Endothelial cell of umbilical vein (primary cell): Measurements from ENCODE around the gene GLRA1. TPM values are rescaled to one million over a fixed set of nuclear protein-coding genes. Genes with fewer than 3 reads are reported as not detected.

Experiments used
- BruUV-seq: library from RNA; stranded (reverse); fragments of 400-500 nt; replicated peaks from 2 replicates; lab custom pipeline; 2021; lab: Mats Ljungman, UMichigan
- CTCF ChIA-PET: fragments of 300-600, 350-600 bp; sonication (Branson Sonifier 250); formaldehyde crosslinking; loops from one replicate; lab custom pipeline; 2021; ENCODE audit warnings: antibody characterized with exemption, inconsistent platforms; lab: Charles Lee
- POLR2A ChIA-PET: fragments of 300-600, 350-600 bp; sonication (Branson Sonifier 250); formaldehyde crosslinking; loops from one replicate; lab custom pipeline; 2021; ENCODE audit warnings: antibody characterized with exemption, inconsistent platforms; lab: Charles Lee
- DNase-seq: peaks from one replicate; pipeline ENCODE4 v3.0.0-alpha.2; 2011; ENCODE audit warnings: low read depth, low spot score
- FAIRE-seq: peaks from 2 replicates; lab custom pipeline; 2011; peaks lifted over from hg19 to GRCh38; lab: Jason Lieb, UNC
- H2AFZ ChIP-seq: 2 replicates; pipeline ENCODE4 v1.6.0; 2012; ENCODE audit warnings: low read depth, low read length, control low read depth, inconsistent platforms
- H3K27ac ChIP-seq: 2 replicates; pipeline ENCODE4 v1.5.1; 2011; ENCODE audit warnings: low read depth, mild to moderate bottlenecking, control low read depth, low read length, moderate library complexity; ENCODE audit not compliant: insufficient read depth
- H3K27me3 ChIP-seq, 2 experiments: 2 replicates each; pipeline versions ENCODE4 v1.6.0 to v1.6.1; 2011; ENCODE audit warnings: low read length in 2 of 2, mixed read lengths in 1 of 2; ENCODE audit not compliant: control insufficient read depth in 2 of 2, insufficient read depth in 2 of 2
- H3K36me3 ChIP-seq, 2 experiments: 2 replicates in 1 of 2; 3 replicates in 1 of 2; pipeline ENCODE4 v1.5.1; 2011; ENCODE audit warnings: low read length in 2 of 2, mild to moderate bottlenecking in 1 of 2, moderate library complexity in 1 of 2; ENCODE audit not compliant: control insufficient read depth in 2 of 2, insufficient read depth in 2 of 2; ENCODE audit errors: extremely low read depth in 1 of 2
- H3K4me1 ChIP-seq: 3 replicates; pipeline ENCODE4 v1.5.1; 2011; ENCODE audit warnings: mild to moderate bottlenecking, low read length; ENCODE audit not compliant: control insufficient read depth, insufficient read depth; ENCODE audit errors: extremely low read depth
- H3K4me2 ChIP-seq: 2 replicates; pipeline ENCODE4 v1.6.1; 2011; ENCODE audit warnings: low read length, control low read depth, mixed read lengths; ENCODE audit not compliant: insufficient read depth
- H3K4me3 ChIP-seq, 3 experiments: fragments of 200-600 bp in 1 of 3; sonication (generic), shearing (Covaris generic) in 1 of 3; replicated peaks in 1 of 3; 2 replicates each; pipeline ENCODE4 v1.5.1; 2011 to 2016; ENCODE audit warnings: control low read depth in 3 of 3, low read length in 3 of 3, mild to moderate bottlenecking in 2 of 3, inconsistent platforms in 1 of 3, low read depth in 1 of 3, moderate library complexity in 1 of 3; ENCODE audit not compliant: insufficient read depth in 1 of 3
- H3K79me2 ChIP-seq: 2 replicates; pipeline ENCODE4 v1.6.0; 2012; ENCODE audit warnings: low read length, inconsistent platforms; ENCODE audit not compliant: control insufficient read depth, insufficient read depth
- H3K9ac ChIP-seq: replicated peaks from 2 replicates; pipeline ENCODE3; 2011; ENCODE audit warnings: low read length, control low read depth; ENCODE audit not compliant: insufficient read depth; ENCODE audit errors: extremely low read depth
- H3K9me1 ChIP-seq: replicated peaks from 3 replicates; pipeline ENCODE4 v1.6.0; 2011; ENCODE audit warnings: mild to moderate bottlenecking, low read length; ENCODE audit not compliant: control insufficient read depth, insufficient read depth; ENCODE audit errors: extremely low read depth
- H3K9me3 ChIP-seq: replicated peaks from 2 replicates; pipeline ENCODE4 v1.5.1; 2012; ENCODE audit warnings: low read length, inconsistent platforms; ENCODE audit not compliant: control insufficient read depth, insufficient read depth
- H4K20me1 ChIP-seq: replicated peaks from 2 replicates; pipeline ENCODE3; 2011; ENCODE audit warnings: mild to moderate bottlenecking, low read length; ENCODE audit not compliant: control insufficient read depth, insufficient read depth; ENCODE audit errors: extremely low read depth
- EZH2 ChIP-seq: IDR thresholded peaks from 2 replicates; pipeline ENCODE4 v1.6.1; 2012; ENCODE audit warnings: borderline replicate concordance, low read depth, mild to moderate bottlenecking, moderate library complexity, low read length, inconsistent platforms; ENCODE audit not compliant: severe bottlenecking
- FOS ChIP-seq: IDR thresholded peaks from 2 replicates; pipeline ENCODE4 v1.6.1; 2011; ENCODE audit warnings: mild to moderate bottlenecking, low read length, moderate library complexity, borderline replicate concordance; ENCODE audit not compliant: insufficient read depth
- GATA2 ChIP-seq: IDR thresholded peaks from 2 replicates; pipeline ENCODE4 v1.7.0; 2011; ENCODE audit warnings: low read depth, mild to moderate bottlenecking, moderate library complexity, mixed read lengths, low read length; ENCODE audit not compliant: insufficient read length, insufficient read depth
- JUN ChIP-seq: IDR thresholded peaks from 2 replicates; pipeline ENCODE4 v1.6.1; 2011; ENCODE audit warnings: borderline replicate concordance, low read depth; ENCODE audit not compliant: insufficient read length, insufficient read depth
- MYC ChIP-seq: IDR thresholded peaks from one replicate; pipeline ENCODE4 v1.6.1; 2011; ENCODE audit warnings: mild to moderate bottlenecking, low read depth, low read length
- POLR2A ChIP-seq: IDR thresholded peaks from 2 replicates; pipeline ENCODE4 v1.6.1; 2012; ENCODE audit warnings: low read depth, mild to moderate bottlenecking, control low read depth, low read length
- POLR2AphosphoS5 ChIP-seq: IDR thresholded peaks from 2 replicates; pipeline ENCODE4 v1.6.1; 2012; ENCODE audit warnings: low read depth, mild to moderate bottlenecking, control low read depth, low read length, moderate library complexity; ENCODE audit not compliant: insufficient read depth
- dilution Hi-C: fragments of 300-500 bp; cut with MboI; formaldehyde crosslinking; loops from one replicate; pipeline ENCODE4 v1.15.0; 2019; ENCODE audit warnings: low sequenced_read_pairs; ENCODE audit not compliant: extremely low pct_ligation_motif_present
- intact Hi-C: fragments of 100-400 bp; cut with micrococcal nuclease; formaldehyde crosslinking; loops from one replicate; pipeline ENCODE4 v1.10.0; 2022
- polyA plus RNA-seq, 4 experiments: library from polyadenylated mRNA; depleted of rRNA in 3 of 4; stranded (reverse) in 3 of 4; unstranded in 1 of 4; fragments of >200 nt; gene quantifications; 2 replicates each; pipeline versions ENCODE4 v1.2.1 to v1.2.3, GENCODE V29; 2011 to 2012; ENCODE audit warnings: missing spikeins in 1 of 4
- total RNA-seq: library from RNA; stranded (reverse); gene quantifications from 2 replicates; pipeline ENCODE4 v1.2.3, GENCODE V29; 2021
- TF ChIP-seq, protein P1 (sequence below): IDR thresholded peaks from 2 replicates; pipeline ENCODE4 v1.6.1; 2011; ENCODE audit not compliant: insufficient read depth, insufficient read length
- TF ChIP-seq, protein P2 (sequence below), 2 donors: IDR thresholded peaks; 1 replicate in 1 of 2; 2 replicates in 1 of 2; pipeline ENCODE4 v1.5.1; 2011; ENCODE audit warnings: low read length in 2 of 2, mild to moderate bottlenecking in 2 of 2, moderate library complexity in 2 of 2, control low read depth in 1 of 2, inconsistent platforms in 1 of 2, low read depth in 1 of 2; ENCODE audit not compliant: insufficient read depth in 1 of 2; ENCODE audit errors: extremely low read depth in 1 of 2

The GLRA1 gene
- total and polyA plus RNA-seq, 2 donors (not counting 3 experiments of a cell fraction or from before 2014, with no cell fraction given), result not detected

DNA sequence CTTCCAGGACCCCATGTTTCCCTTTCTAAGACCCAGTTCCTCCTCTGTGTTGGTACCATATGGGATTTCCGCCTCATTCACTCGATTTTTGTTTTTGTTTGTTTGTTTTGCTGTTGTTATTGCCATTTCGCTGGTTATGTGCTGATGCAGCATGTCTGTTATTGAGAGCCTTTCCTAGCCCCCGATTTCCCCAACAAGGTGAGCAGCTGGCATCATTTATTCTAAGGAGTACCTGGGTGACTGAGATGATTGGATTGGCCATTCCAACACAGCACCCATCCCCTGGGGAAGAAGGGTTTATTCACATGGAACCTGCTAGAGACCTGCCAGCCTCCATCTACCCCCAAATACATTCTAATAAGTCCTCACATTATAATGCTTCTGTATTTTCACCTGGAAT, 2.7 kb downstream of the GLRA1 start:
- no peaks in the 10 kb centered on the region for H3K79me2 ChIP-seq
- DNase-seq, result no peak
- no peak overlapping the region for H2AFZ ChIP-seq
- no peaks in the 10 kb centered on the region for H3K36me3 ChIP-seq
- ChIA-PET POLR2A (no interaction called here), CTCF (no interaction called here)
- BruUV-seq, result no TSS peak
- no peaks in the 10 kb centered on the region for H3K4me1 ChIP-seq
- TF ChIP-seq GATA2 (no peak), POLR2A (no peak), EZH2 (no peak), MYC (no peak), JUN (no peak)
- TF ChIP-seq, protein P1, sequence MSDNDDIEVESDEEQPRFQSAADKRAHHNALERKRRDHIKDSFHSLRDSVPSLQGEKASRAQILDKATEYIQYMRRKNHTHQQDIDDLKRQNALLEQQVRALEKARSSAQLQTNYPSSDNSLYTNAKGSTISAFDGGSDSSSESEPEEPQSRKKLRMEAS, result no peak
- no peaks in the 10 kb centered on the region for H4K20me1 ChIP-seq
- H3K4me3 ChIP-seq, result no peak overlapping the region
- H3K27me3 ChIP-seq, result no peaks in the 10 kb centered on the region
- intact Hi-C loops, result no loop called here
- no peak overlapping the region for H3K9ac ChIP-seq
- FAIRE-seq, result no peak
- no peaks in the 10 kb centered on the region for H3K9me3 ChIP-seq
- no peaks in the 10 kb centered on the region for H3K9me1 ChIP-seq
- no peak overlapping the region for H3K27ac ChIP-seq
- dilution Hi-C loops, result no loop called here
- no peak overlapping the region for H3K4me2 ChIP-seq

DNA sequence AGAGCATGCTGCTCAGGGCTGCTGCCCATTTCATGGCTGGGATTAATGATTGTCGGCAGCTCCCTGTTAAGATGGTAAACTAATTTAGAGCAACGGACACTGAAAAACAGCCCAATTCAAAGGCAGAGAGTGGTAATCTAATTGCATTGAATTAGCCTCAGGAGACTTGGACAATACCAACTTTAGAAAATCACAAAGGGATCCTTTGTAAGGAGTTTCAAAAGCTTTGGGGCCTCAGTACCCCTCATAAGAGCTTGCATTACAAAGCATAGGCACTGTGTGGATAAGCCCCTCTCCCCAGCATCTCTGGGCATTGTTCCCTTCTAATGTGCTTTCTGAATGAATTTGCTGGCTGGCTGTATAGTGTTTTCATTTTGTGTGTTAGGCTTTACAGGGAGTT, 6.7 kb downstream of the GLRA1 start:
- ChIA-PET POLR2A (no interaction called here), CTCF (no interaction called here)
- no peak overlapping the region for H3K4me2 ChIP-seq
- H3K79me2 ChIP-seq, result no peaks in the 10 kb centered on the region
- intact Hi-C loops (no loop called here), dilution Hi-C loops (no loop called here)
- H3K4me3 ChIP-seq, result no peak overlapping the region
- H3K36me3 ChIP-seq, result no peaks in the 10 kb centered on the region
- FAIRE-seq (no peak), DNase-seq (no peak)
- no TSS peak for BruUV-seq
- H3K9me3 ChIP-seq, result no peaks in the 10 kb centered on the region
- no peaks in the 10 kb centered on the region for H3K27me3 ChIP-seq
- no peak overlapping the region for H3K27ac ChIP-seq
- TF ChIP-seq POLR2A (no peak), FOS (no peak), EZH2 (no peak), MYC (no peak), GATA2 (no peak), JUN (no peak), POLR2AphosphoS5 (no peak)
- TF ChIP-seq, protein P2, sequence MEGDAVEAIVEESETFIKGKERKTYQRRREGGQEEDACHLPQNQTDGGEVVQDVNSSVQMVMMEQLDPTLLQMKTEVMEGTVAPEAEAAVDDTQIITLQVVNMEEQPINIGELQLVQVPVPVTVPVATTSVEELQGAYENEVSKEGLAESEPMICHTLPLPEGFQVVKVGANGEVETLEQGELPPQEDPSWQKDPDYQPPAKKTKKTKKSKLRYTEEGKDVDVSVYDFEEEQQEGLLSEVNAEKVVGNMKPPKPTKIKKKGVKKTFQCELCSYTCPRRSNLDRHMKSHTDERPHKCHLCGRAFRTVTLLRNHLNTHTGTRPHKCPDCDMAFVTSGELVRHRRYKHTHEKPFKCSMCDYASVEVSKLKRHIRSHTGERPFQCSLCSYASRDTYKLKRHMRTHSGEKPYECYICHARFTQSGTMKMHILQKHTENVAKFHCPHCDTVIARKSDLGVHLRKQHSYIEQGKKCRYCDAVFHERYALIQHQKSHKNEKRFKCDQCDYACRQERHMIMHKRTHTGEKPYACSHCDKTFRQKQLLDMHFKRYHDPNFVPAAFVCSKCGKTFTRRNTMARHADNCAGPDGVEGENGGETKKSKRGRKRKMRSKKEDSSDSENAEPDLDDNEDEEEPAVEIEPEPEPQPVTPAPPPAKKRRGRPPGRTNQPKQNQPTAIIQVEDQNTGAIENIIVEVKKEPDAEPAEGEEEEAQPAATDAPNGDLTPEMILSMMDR (IDR thresholded peaks at IDR 0.05; ENCODE audit: extremely low read depth in 1 of 2, insufficient read depth in 1 of 2, low read depth in 1 of 2, low read length in 2 of 2), result no peak
- TF ChIP-seq, protein P1, result no peak
- no peaks in the 10 kb centered on the region for H4K20me1 ChIP-seq
- H3K4me1 ChIP-seq, result no peaks in the 10 kb centered on the region
- no peak overlapping the region for H2AFZ ChIP-seq
- no peaks in the 10 kb centered on the region for H3K9me1 ChIP-seq
- no peak overlapping the region for H3K9ac ChIP-seq
